ENCODE measurements around the gene XRCC6. TPM values are rescaled to one million over a fixed set of nuclear protein-coding genes. Genes with fewer than 3 reads are reported as not detected.

Gene XRCC6
- total RNA-seq, 1 experiment from 2014 or later, result 588 TPM

GRCh38 chr22:41674846-41675340 is 53.8 kb downstream of the XRCC6 start:
- Histone ChIP-seq H3K4me3 (replicated peaks in 1 of 2; ENCODE audit: low read depth in 1 of 2, low read length in 2 of 2) (no peak overlapping the region), H3K9me3 (ENCODE audit: control insufficient read depth in 1 of 2, insufficient read depth in 1 of 2, low read depth in 1 of 2, low read length in 2 of 2) (no peaks in the 10 kb centered on the region), H3K36me3 (ENCODE audit: control insufficient read depth in 1 of 2, insufficient read depth in 2 of 2, low read length in 2 of 2) (peaks cover 35 to 41% of the 10 kb centered on the region in 2 experiments; a peak in 3 of 4 replicates), H3K9ac (ENCODE audit: low read length) (no peak overlapping the region), H3K27me3 (ENCODE audit: insufficient read depth, low read length) (no peaks in the 10 kb centered on the region), H3K4me2 (ENCODE audit: low read length) (no peak overlapping the region), H2AFZ (ENCODE audit: low read depth, low read length, poor library complexity, severe bottlenecking) (no peak overlapping the region), H3K9me2 (ENCODE audit: insufficient read depth) (no peaks in the 10 kb centered on the region), H3K27ac (ENCODE audit: low read depth, low read length) (no peak overlapping the region), H3K79me2 (ENCODE audit: insufficient read depth, low read length) (peaks cover 96% of the 10 kb centered on the region), H3K4me1 (ENCODE audit: control insufficient read depth in 1 of 2, insufficient read depth in 2 of 2, low read length in 2 of 2) (peaks cover 11 to 40% of the 10 kb centered on the region in 2 experiments), H4K20me1 (ENCODE audit: insufficient read depth) (peaks cover 19% of the 10 kb centered on the region; the same call in 1 of the 2 replicates)
- TF ChIP-seq CBX3 (IDR thresholded peaks at IDR 0.05; ENCODE audit: low read depth), result no peak
- ChIA-PET POLR2A (interaction anchor here (0.5 kb wide), 1 partner anchor 30 kb away, joined by 3 read pairs; no protein-coding TSS in a partner anchor), CTCF (interaction anchor here (1.9 kb wide), 1 partner anchor 23 kb away, joined by 5 read pairs; no protein-coding TSS in a partner anchor), RAD21 (ENCODE audit: low non-redundant PET in 1 of 2, low total read pairs in 2 of 2, uncharacterized antibody in 2 of 2, unreplicated experiment in 2 of 2) (no interaction called here)
- intact Hi-C loops (cut with micrococcal nuclease), result no loop called here
- DNase-seq (ENCODE audit: low read depth, low spot score) (no peak), ATAC-seq (no peak)
- BruUV-seq (replicated peaks), result no TSS peak

GRCh38 chr22:41676134-41676533 is 55.0 kb downstream of the XRCC6 start:
- Histone ChIP-seq H2AFZ (ENCODE audit: low read depth, low read length, poor library complexity, severe bottlenecking) (no peak overlapping the region), H3K4me1 (ENCODE audit: control insufficient read depth in 1 of 2, insufficient read depth in 2 of 2, low read length in 2 of 2) (peaks cover 10 to 29% of the 10 kb centered on the region in 2 experiments), H3K4me3 (replicated peaks in 1 of 2; ENCODE audit: low read depth in 1 of 2, low read length in 2 of 2) (no peak overlapping the region), H3K27ac (ENCODE audit: low read depth, low read length) (no peak overlapping the region), H3K9me3 (ENCODE audit: control insufficient read depth in 1 of 2, insufficient read depth in 1 of 2, low read depth in 1 of 2, low read length in 2 of 2) (no peaks in the 10 kb centered on the region), H3K27me3 (ENCODE audit: insufficient read depth, low read length) (no peaks in the 10 kb centered on the region), H3K36me3 (ENCODE audit: control insufficient read depth in 1 of 2, insufficient read depth in 2 of 2, low read length in 2 of 2) (peaks cover 41 to 51% of the 10 kb centered on the region in 2 experiments; a peak in 3 of 4 replicates), H3K9ac (ENCODE audit: low read length) (no peak overlapping the region), H4K20me1 (ENCODE audit: insufficient read depth) (peaks cover 31% of the 10 kb centered on the region; the same call in 1 of the 2 replicates), H3K4me2 (ENCODE audit: low read length) (no peak overlapping the region), H3K9me2 (ENCODE audit: insufficient read depth) (no peaks in the 10 kb centered on the region), H3K79me2 (ENCODE audit: insufficient read depth, low read length) (peaks cover 96% of the 10 kb centered on the region)
- DNase-seq (ENCODE audit: low read depth, low spot score), result no peak
- BruUV-seq (replicated peaks), result no TSS peak
- ATAC-seq, result no peak
- intact Hi-C loops (cut with micrococcal nuclease), result no loop called here
- ChIA-PET RAD21 (ENCODE audit: low non-redundant PET in 1 of 2, low total read pairs in 2 of 2, uncharacterized antibody in 2 of 2, unreplicated experiment in 2 of 2) (no interaction called here), POLR2A (no interaction called here), CTCF (interaction anchor here (1.9 kb wide), 1 partner anchor 21 kb away, joined by 5 read pairs; no protein-coding TSS in a partner anchor)
- TF ChIP-seq REST (IDR thresholded peaks at IDR 0.05; ENCODE audit: low read depth) (no peak), EGR1 (IDR thresholded peaks at IDR 0.05; ENCODE audit: low read depth) (no peak), CTCF (IDR thresholded peaks at IDR 0.05 in 2 of 3, conservative IDR thresholded peaks at IDR 0.05 in 1 of 3; ENCODE audit: borderline replicate concordance in 1 of 3, insufficient read depth in 1 of 3, low read depth in 2 of 3, low read length in 2 of 3) (no peak), JUND (IDR thresholded peaks at IDR 0.05) (no peak), ELF1 (IDR thresholded peaks at IDR 0.05; ENCODE audit: borderline replicate concordance, low read depth) (no peak)
